Measurements from ENCODE around the gene GPX7.

GPX7 gene

GRCh38 chr1:52641307-52641706, 39.1 kb downstream of the GPX7 start:
- no peak for TF ChIP-seq CTCF (IDR thresholded peaks at IDR 0.05; ENCODE audit: low read depth, low read length, missing control alignments)
- H3K4me3 ChIP-seq (ENCODE audit: low read depth, low read length): no peak overlapping the region
- DNase-seq (ENCODE audit: low read depth): peak; percentile 8

- DNase-seq (ENCODE audit: low read depth): no peak
- no peak for TF ChIP-seq CTCF (IDR thresholded peaks at IDR 0.05; ENCODE audit: low read depth, low read length, missing control alignments)
These were observed 43.1 kb downstream of the GPX7 start for GRCh38 chr1:52645261-52645660.

GRCh38 chr1:52651904-52652303, 49.7 kb downstream of the GPX7 start:
- no peak overlapping the region for H3K4me3 ChIP-seq (ENCODE audit: low read depth, low read length)
- DNase-seq (ENCODE audit: low read depth): no peak
- TF ChIP-seq CTCF (IDR thresholded peaks at IDR 0.05; ENCODE audit: low read depth, low read length, missing control alignments): no peak

More at GRCh38 chr1:52645261-52645660, 43.1 kb downstream of the GPX7 start:
- H3K4me3 ChIP-seq (ENCODE audit: low read depth, low read length): no peak overlapping the region

GRCh38 chr1:52653207-52653849, 51.2 kb downstream of the GPX7 start:
- TF ChIP-seq CTCF (IDR thresholded peaks at IDR 0.05; ENCODE audit: low read depth, low read length, missing control alignments): no peak
- H3K4me3 ChIP-seq (ENCODE audit: low read depth, low read length): no peak overlapping the region
- DNase-seq (ENCODE audit: low read depth): no peak

GRCh38 chr1:52654063-52654462, 51.9 kb downstream of the GPX7 start:
- no peak for TF ChIP-seq CTCF (IDR thresholded peaks at IDR 0.05; ENCODE audit: low read depth, low read length, missing control alignments)
- no peak for DNase-seq (ENCODE audit: low read depth)
- no peak overlapping the region for H3K4me3 ChIP-seq (ENCODE audit: low read depth, low read length)

GRCh38 chr1:52657702-52658101, 55.5 kb downstream of the GPX7 start:
- DNase-seq (ENCODE audit: low read depth): no peak
- H3K4me3 ChIP-seq (ENCODE audit: low read depth, low read length): no peak overlapping the region
- no peak for TF ChIP-seq CTCF (IDR thresholded peaks at IDR 0.05; ENCODE audit: low read depth, low read length, missing control alignments)
